SK-N-MC (cell line): ENCODE data around the gene RPL6.

Experiments
- EZH2 ChIP-seq: fragments of 200-600 bp; sonication (generic); IDR thresholded peaks from one replicate; pipeline ENCODE4 v1.6.1; 2017; ENCODE audit warnings: antibody characterized with exemption
- POLR2AphosphoS5 ChIP-seq: IDR thresholded peaks from 2 replicates; pipeline ENCODE4 v1.6.1; 2012; ENCODE audit warnings: mild to moderate bottlenecking, low read depth, low read length, borderline replicate concordance

- TF ChIP-seq POLR2AphosphoS5 (no peak), EZH2 (no peak)
Measured at GRCh38 chr12:112361271-112361670, 48.1 kb downstream of the RPL6 start.
